Activated CD4-positive, CD25-positive, alpha-beta regulatory T cell treated with anti-CD3 and anti-CD28 coated beads, Interleukin-2, amount 50 U/mL, for 16 hours (primary cell): Measurements from ENCODE around the gene POLR1C.
A peak's percentile ranks its signal among the peaks of the same experiment; 100 is the strongest.
"Not testable (repeated sequence)": the region's sequence is repeated elsewhere in the genome, so short reads cannot be mapped to it uniquely, and the experiment has no call there.

Source experiments
- DNase-seq: peaks from one replicate; pipeline ENCODE4 v3.0.0-alpha.2; 2020; ENCODE audit warnings: low read depth, low spot score

POLR1C gene, protein sequence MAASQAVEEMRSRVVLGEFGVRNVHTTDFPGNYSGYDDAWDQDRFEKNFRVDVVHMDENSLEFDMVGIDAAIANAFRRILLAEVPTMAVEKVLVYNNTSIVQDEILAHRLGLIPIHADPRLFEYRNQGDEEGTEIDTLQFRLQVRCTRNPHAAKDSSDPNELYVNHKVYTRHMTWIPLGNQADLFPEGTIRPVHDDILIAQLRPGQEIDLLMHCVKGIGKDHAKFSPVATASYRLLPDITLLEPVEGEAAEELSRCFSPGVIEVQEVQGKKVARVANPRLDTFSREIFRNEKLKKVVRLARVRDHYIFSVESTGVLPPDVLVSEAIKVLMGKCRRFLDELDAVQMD

DNA sequence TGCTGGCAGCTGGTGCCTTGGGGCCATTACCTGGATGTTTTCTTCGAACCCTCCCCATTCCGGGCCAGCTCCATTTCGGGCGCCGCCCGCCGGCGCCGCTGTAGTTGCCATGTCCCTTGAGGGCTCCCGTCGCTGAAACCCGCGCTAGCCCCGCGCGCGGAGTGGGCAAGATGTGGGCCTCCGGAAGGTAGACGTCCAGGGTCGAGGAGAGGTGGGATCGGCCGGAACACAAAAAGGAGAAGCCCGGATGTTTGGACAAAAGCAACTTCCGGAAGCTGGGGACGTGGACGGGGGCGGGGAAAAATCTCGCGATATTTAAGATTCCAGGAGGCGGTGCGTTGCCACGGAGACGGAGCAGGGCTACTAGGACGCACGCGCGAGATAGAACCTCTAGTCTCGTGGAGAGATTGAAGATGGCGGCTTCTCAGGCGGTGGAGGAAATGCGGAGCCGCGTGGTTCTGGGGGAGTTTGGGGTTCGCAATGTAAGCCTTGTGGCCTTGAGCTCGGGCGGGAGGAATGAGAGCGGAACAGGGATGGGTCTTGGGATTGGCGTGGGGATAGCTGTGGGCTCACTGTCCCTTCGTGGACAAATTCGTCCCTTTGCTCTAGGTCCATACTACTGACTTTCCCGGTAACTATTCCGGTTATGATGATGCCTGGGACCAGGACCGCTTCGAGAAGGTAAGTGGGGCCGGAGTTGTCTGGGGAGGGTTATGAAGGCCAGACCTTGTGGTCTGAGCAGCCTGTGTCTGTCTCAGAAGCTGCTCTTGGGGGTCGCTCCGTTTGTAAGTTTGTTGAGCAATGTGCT, at the start of gene POLR1C, which contains the start of gene YIPF3:
TSS of gene POLR1C (plus strand) at position 393 of the 808 bp plus-strand sequence. CDS start at position 414, 21 bp downstream.
TSS of gene YIPF3 (minus strand) at position 230 of the 808 bp plus-strand sequence. CDS start at position 111, 119 bp downstream.
- peak; percentile 96 for DNase-seq

DNA sequence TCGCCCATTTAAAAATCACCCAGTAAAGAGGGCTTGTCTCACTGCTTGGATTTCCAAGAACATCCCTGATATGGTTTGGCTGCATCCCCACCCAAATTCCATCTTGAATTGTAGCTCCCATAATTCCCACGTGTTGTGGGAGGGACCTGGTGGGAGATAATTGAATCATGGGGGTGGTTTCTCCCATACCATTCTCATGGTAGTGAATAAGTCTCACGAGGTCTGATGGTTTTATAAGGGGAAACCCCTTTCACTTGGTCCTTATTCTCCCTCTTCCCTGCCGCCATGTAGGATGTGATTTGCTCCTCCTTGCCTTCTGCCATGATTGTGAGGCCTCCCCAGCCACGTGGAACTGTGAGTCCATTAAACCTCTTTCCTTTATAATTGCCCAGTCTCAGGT, 49.6 kb upstream of the POLR1C start:
- DNase-seq, result not testable (repeated sequence)

DNA sequence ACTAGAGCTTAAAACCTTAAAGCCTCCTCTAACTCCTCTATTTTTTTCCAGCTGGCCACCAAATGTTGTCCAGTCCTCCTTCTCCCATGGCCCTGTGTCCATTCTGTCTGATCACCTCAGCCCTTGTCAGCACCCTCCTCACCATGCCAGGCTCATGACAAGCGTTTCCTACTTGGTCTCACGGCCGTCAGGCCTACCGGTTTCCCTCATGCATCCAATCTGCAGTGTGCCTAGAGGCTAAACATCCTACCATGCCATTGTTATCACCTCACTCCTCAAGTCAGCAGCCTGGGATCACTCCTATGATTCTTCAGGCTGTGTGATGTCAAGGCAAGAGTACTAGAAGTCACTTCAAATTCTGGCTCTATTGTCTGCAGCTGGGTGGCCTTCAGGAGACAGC, 49.1 kb upstream of the POLR1C start:
- no peak for DNase-seq

DNA sequence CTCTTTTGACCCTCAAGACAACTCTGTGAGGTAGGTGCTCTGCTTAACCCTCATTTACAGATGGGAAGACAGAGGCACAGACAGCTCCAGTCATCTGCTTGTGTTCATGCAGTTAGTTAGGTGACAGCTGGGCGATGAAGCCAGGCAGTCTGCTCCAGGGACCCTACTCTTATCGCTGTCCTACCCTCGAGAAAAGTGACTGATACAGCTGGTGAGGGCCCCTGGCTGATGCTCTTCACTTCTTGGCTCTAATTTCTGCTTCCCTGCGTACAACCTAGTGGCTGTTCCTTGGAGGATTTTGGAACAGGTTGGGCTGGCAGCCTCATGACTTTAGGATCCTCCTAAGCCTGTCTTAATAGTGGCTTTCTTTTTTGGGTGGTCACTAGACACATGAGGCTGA, 48.6 kb upstream of the POLR1C start:
- no peak for DNase-seq

DNA sequence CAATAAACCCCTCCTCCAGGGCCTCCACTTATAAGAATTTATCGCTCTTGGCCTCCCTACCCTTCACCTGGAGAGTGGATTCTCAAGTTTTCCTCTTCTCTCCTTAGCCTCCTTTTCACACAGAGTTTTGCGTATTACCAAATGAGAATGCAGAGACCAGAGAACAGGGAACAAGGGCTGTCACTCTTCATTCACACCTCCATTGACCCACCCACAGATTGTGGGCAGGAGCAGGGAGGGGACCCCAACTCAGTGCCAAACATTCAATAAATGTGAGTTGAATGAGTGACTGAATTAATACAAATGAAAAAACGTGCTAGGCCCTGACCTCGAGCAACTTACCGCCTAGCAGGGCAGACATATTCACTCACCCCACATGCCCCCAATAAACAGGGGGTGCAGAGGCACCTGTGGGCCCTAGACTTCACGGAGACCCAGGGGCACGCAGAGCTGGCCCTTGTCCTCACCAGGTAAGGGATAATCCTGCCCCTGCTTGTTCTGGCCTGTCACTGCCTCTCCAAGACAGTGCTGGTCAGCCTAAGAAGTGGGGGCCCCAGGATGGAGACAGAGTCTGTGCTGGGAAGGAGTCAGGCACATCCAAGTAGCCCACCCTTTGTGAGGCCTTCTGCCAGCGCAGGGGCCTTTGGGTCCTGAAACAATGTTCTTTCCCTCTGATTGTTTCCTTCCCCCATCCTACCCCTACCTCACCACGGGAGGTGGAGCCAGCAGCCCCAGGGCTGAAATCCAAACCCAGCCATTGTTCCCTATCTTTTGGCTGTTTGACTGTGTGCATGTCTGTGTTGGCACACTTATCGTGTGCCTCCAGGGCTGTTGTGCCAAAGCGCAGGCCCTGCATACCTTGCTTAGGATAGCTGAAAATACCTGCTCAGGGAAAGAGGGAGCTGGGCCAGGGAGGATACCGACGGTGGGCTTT, 47.9 kb upstream of the POLR1C start:
- DNase-seq, result no peak

DNA sequence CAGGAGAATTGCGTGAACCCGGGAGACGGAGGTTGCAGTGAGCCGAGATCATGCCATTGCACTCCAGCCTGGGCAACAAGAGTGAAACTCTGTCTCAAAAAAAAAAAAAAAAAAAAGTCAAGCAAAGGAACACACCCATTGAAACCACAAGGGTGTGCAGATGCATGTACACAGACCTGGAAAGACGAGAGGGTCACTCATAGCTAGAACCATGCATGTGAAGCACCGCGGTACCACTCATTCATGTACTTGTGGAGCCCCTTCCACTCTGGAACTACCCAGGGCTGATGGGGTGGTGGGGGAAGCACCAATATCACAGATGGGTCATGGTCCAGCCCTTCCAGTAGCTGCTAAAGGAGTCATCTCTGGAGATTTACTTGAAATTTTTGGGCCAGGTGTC, 46.9 kb upstream of the POLR1C start:
- no peak for DNase-seq

DNA sequence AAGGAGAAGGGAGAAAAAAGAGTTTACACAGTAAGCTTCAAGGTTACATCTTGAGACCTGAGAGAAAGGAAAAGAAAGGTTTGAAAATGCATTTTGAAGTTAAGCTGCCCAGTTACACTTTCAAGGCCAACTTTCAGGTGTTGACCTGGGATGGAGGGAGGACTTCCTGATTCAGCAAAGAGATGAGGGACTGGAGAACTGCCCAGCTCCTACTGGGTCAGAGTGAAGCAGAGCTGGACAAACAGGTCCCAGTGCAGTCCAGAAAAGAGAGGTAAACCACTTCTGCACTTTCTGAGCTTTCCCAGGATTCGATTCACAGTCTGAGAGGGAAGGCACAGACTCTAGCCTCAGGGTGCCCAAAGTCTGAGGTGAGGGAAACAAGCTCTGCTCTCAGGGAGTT, 45.5 kb upstream of the POLR1C start:
- no peak for DNase-seq

DNA sequence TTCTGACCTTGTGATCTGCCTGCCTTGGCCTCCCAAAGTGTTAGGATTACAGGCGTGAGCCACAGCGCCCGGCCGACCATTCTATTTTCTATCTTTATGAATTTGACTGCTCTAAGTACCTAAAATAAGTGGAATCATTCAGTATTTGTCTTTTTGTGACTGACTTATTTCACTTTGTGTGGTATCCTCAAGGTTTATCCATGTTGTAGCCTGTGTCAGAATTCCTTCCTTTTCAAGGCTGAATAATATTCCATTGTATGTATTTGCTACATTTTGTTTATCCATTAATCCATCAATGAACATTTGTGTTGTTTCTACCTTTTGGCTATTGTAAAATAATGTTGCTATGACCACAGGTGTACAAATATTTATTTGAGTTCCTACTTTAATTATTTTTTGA, 44.4 kb upstream of the POLR1C start:
- no peak for DNase-seq

DNA sequence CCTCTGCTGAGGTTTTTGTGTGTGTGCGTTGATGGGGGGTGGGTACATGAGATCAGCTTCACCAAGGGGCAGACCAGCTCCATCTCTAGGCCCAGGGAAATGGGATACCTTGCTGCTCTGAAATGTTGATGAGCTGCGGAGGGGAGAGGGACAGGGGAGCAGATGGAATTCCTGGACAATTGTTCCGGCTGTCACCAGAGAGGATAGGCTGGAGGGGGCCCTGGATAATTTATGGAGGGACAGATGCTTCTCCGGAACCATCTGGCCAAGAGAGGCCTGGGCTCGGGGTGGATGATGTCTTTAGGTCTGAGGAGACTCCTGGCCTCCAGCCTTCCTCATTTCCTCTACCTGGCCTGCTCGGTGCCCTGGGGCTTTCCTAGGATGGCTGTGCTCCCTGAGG, 41.4 kb upstream of the POLR1C start:
- no peak for DNase-seq

DNA sequence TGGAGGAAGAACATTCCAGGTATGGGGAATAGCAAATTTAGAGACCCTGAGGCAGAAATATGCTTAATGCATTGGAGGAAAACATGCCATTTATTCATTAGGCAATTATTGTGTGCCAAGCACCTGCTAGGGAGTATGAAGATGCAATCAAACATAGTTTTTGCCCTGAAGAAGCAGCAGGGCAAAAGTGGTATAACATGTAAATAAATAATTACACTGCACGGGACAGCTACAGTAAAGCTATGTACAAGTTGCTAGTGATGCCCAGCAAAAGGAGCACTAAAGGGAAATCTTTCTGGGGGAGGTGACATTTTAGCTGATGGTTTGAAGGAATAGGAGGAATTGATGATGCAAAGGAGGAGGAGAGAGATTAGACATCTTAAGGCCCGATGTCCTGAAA, 40.1 kb upstream of the POLR1C start:
- no peak for DNase-seq

DNA sequence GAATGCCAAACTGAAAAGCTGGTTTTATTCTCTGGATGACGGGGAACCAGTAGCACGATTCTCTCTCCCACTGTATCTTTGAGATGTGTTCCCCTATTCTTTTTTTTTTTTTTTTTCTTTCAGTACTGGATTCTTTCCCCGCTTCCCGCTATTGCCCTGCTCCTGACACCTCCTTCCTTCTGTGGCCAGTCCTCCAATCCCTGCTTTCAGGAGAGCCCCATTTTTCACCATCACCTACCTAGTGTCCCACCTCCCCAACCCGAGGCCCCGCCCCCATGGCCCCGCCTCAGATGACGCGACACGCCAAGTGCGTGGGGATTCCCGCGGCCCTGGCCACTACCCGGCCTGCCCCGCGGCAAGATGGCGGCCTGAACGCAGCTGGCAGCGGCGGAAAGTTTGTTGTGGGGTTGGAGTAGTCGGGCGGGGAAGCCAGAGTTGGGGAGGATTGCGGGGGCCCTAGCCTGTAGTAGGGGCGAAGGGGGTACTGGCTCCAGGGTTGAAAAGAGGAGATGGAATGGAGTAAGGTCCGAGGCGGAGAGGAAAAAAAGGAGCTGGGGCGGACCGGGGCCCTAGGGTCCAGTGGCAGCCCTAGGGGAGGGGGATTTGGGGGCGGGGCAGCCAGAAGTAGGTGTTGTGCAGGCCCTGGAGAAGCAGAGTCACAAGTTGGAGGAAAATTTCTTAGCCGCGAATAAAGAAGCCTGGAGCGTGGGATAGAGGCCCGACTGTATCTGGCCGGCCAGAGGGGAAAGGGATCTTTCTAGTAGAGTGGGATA, 39.5 kb upstream of the POLR1C start, which contains the start of gene TJAP1:
TSS of gene TJAP1 (plus strand) at position 336 of the 773 bp plus-strand sequence. CDS start 21,432 bp downstream, outside the sequence.
- peak; percentile 92 for DNase-seq

DNA sequence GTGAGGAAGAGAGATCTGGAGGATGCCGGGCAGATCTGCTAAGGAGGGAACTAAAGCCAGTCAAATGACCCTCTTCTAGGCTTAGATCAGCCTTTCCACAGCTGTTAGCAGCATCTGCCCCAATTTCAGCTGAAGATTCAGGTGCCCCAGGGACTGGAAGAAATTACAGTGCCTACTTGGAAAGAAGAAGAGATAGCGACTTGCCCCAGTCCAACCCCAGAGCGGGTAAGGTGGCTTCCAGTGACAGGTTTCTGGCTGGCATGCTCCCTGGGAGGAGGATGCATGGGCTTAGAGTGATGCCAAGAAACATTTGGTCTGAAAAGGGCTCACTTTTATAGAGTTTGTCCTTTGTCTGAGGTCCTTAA, 38.9 kb upstream of the POLR1C start:
- no peak for DNase-seq

DNA sequence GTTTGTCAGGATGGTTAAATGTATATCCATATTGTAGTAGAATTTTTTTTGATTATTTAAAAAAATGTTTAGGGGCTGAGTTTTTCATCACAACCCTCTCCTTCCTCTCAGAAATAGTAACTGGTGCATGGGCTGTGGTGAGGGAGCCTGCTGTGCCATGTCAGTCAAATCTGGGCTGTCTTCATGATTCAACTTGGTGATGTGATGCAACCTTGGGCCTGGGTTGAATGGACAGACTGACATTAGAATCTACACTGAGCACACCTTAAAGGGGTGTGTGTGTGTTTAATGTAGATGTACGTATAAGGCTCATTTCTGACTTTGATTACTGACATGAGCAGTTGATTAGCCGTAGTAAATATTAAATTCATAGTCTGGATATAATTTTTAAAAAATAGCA, 35.8 kb upstream of the POLR1C start:
- DNase-seq, result no peak

DNA sequence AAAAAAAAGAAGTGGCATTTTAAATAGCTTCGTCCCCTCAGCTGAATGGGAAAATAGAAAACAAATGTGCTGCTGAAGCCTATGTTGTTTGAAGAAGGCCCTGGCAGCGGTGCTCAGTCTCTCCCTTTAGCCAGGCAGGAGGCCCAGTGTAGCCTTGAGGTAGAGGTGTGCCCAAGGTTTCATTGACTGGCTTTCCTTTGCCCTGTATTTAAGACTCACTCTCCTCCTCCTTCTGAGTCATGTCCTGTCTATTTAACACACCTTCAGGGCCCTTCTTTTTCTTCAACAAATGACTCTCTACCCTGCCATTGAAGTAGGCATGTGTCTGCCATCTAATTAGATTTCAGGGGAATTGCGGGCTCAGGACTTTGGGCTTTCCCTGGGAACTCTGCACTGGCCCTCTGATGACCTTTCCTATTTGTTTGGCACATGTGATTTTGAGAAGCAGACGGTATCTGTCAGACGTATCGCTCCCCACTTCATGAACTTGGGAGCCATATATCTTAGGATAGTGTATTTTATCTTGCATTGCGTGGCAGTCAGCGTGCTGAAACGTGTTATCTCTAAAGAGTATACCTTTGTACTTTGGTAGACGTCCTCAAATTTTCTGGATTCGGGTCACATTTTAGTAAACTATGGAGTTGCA, 35.2 kb upstream of the POLR1C start:
- DNase-seq, result no peak

DNA sequence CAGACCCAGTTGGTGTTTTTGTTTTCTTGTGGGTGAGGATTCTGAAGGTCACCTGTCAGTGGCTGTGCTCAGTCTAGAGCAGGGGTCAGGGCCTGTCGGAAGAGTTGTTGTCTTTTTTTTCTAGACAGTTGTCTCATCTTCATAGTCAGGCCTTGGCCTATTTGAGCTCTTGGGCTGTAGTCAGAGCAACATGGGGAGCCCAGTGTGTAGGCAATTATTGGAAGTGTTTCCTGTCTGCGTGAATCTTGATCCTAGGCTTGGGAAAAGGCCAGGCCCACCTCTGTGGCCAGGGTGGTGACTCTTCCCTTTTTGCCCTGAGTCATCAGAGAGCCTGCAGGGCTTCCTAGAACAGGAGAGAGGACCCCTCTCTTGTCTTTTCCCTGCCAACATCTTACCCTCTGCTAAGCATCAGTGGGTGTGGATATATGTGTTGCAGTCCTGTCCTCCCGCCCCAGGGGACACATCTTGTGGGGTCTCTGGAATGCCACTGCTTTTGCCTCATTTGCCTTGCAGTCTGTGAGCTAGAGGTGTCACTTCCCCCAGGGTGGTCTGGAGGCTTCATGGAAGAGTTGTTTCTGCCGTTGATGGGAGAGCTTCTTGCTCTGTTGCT, 28.1 kb upstream of the POLR1C start:
- DNase-seq, result no peak

DNA sequence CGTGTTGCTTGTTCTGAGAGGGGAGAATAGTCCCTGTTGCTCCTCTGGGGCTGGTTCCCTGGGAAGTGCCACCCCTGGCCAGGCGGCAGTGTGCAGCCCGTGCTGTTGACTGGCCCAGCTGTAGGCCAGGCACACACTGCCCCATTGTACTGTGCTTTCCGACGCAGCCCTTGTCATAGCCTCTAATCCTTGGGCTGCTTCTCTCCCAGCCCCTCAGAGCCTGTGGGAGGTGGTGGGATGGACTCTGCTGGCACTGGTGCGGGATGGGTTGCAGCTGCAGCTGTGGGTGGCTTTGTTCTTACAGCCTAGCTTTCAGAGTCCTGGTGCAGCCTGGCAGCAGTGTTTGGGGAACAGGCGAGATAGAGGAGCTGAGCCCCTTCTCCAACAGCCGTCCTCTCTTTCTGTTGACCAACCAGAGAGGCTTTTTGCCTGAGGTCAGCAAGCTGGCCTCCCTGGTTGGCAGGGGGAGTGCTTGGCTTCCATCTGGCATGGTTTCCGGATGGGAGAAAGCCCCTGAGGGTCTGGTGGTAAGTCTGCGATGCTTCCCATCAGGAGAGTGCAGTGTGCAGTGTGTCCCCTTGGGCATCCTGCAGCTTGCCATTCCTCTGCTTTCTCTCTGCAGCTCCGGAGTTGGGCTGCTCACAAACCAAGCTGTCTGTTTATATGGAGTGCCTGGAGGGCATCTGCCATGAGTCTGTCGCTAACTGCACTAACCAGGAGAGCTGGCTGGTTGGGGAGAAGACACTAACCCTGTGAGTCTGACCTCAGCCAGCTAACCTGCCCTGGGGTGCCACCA, 27.4 kb upstream of the POLR1C start:
- DNase-seq, result no peak

DNA sequence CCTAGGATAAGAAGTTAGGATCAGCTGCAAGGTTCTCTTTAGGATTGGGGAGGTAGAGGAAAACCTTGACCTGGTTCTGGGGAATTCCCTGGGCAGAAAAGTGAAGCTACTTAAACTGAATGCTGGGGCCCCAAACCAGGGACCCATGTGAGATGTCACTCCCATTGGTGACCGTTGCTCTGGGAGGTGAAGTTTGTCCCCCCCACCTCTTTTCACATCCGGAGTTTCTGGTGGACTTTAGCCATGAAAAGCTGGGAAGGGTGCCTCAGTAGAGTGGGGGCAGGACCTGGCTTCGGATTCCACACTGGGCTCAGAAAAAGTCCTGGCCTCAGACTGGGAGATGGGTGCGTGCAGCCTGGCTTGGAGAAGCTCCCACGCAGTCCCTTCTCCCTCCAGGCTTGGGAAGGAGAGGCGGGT, 26.4 kb upstream of the POLR1C start:
- no peak for DNase-seq

DNA sequence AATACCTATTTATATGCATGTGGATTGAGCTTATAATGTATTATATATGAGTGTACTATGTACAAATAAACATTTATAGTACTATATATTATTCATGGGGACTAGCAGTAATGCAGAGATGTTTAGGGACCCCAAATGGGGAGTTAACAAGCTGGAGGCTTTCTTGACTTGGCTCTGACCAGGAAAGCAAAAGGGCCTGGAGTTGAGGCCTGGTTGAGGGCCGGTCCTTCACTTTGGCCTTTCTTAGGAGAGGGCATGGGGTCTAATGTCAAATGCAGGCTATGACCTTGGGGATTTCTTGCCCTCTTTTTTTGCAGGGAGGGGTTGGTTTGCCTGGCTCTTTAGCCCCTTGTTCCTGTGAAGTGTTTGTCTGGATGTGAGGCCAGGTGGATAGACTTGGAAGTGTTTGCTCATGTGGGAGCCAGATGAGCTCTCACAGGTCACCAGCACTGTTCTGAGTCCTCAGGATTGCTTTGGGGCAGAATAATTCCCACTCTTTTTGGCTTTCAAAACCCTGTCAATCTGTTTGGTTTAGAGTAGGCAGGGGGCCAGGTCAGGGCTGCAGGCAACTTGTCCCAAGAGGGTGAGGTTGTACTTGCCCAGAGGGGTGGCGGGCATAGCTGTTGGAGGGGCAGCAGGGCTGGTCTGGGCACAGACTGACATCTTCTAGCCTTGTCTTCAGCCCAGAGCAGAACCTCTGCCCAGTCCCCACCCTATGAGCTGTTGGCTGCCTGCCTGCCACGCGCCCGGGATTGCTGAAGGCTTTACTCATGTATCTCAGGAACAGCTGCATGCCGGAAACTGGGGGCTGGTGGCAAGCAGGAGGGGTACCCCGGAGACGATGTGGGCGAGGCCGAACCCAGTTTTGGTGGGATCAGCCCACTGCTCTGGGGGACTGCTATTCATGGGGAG, 24.9 kb upstream of the POLR1C start:
- DNase-seq, result no peak
